ENCODE data around the gene PABPN1L.

DNA sequence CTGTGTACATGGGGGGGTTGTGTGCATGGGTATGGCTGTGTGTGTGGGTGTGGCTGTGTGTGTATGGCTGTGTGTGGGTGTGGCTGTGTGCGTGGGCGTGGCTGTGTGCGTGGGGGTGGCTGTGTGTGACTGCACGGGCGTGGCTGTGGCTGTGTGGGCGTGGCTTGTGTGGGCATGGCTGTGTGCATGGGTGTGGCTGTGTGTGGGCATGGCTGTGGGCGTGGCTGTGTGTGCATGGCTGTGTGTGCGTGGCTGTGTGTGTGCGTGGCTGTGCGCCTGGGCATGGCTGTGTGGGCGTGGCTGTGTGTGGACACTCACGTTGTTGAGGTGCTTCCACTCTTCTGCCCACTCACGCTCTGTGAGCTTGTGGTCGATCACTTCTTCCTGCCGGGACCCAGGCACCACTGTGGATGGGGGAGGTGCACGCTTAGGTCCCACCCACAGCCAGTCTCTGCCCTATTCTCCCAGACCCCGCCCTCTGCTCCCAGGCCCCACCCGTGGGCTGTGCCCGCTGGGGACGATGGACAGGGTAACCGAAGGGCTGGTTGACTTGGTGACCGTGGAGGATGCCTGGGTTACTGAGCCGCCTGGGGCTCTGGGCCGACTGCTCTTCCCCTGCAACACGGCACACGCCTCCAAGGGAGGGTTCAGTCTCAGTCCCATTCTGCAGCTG, 16.0 kb upstream of the PABPN1L start:
- TF ChIP-seq, protein P1, sequence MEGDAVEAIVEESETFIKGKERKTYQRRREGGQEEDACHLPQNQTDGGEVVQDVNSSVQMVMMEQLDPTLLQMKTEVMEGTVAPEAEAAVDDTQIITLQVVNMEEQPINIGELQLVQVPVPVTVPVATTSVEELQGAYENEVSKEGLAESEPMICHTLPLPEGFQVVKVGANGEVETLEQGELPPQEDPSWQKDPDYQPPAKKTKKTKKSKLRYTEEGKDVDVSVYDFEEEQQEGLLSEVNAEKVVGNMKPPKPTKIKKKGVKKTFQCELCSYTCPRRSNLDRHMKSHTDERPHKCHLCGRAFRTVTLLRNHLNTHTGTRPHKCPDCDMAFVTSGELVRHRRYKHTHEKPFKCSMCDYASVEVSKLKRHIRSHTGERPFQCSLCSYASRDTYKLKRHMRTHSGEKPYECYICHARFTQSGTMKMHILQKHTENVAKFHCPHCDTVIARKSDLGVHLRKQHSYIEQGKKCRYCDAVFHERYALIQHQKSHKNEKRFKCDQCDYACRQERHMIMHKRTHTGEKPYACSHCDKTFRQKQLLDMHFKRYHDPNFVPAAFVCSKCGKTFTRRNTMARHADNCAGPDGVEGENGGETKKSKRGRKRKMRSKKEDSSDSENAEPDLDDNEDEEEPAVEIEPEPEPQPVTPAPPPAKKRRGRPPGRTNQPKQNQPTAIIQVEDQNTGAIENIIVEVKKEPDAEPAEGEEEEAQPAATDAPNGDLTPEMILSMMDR (IDR thresholded peaks at IDR 0.05) = no peak
- no peak for TF ChIP-seq POLR2A (IDR thresholded peaks at IDR 0.05)

Data from testis (tissue), 2 donors.